Stimulated activated CD4-positive, alpha-beta T cell treated with anti-CD3 and anti-CD28 coated beads, Interleukin-15, amount 100 ng/mL, for 24 hours (primary cell): ENCODE measurements around the gene IL3RA.
"Not testable (repeated sequence)": the region's sequence is repeated elsewhere in the genome, so short reads cannot be mapped to it uniquely, and the experiment has no call there.

Experiments used
- DNase-seq: peaks from one replicate; pipeline ENCODE4 v3.0.0-alpha.2; 2020

The IL3RA gene

DNA sequence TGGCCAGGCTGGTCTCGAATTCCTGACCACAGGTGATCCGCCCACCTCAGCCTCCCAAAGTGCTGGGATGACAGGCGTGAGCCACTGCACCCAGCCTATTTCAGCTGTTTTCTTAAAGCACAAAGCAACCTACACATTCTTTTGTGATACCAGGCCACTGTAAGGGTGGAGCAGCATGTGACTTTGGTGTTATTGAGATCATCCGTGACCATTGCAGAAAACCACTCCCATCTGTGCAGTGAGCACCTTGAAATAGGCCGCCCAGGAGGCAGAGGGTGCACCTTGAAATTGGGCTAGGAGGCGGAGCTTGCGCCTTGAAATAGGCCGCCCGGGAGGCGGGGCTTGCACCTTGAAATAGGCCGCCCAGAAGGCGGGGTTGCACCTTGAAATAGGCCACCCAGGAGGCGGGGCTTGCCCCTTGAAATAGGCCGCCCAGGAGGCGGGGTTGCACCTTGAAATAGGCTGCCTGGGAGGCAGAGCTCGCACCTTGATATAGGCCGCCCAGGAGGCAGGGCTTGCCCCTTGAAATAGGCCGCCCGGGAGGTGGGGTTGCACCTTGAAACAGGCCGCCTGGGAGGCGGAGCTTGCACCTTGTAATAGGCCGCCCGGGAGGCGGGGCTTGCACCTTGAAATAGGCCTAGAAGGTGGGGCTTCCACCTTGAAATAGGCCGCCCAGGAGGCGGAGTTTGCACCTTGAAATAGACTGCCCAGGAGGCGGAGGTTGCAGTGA, 64.3 kb downstream of the IL3RA start:
- DNase-seq: peak; percentile 28

- peak; percentile 4 for DNase-seq
Observed at GRCh38 chrX:1401611-1402430, 65.2 kb downstream of the IL3RA start.

GRCh38 chrX:1403228-1403627, 66.6 kb downstream of the IL3RA start:
- no peak for DNase-seq

GRCh38 chrX:1403867-1404266, 67.3 kb downstream of the IL3RA start:
- DNase-seq: not testable (repeated sequence)

DNA sequence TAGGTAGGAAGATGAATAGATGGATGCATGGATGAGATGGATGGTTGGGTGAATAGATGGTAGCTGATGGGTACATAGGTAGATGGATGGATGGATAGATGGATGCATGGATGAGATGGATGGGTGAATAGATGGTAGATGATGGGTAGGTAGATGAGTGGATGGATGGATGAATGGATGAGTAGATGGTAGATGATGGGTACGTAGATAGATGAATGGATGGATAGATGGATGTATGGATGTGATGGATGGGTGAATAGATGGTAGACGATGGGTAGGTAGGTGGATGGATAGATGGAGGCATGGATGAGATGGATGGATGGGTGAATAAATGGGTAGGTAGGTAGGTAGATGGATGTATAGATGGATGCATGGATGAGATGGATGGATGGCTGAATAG, 69.2 kb downstream of the IL3RA start:
- not testable (repeated sequence) for DNase-seq

- no peak for DNase-seq
Observed at GRCh38 chrX:1407035-1407434, 70.5 kb downstream of the IL3RA start.

DNA sequence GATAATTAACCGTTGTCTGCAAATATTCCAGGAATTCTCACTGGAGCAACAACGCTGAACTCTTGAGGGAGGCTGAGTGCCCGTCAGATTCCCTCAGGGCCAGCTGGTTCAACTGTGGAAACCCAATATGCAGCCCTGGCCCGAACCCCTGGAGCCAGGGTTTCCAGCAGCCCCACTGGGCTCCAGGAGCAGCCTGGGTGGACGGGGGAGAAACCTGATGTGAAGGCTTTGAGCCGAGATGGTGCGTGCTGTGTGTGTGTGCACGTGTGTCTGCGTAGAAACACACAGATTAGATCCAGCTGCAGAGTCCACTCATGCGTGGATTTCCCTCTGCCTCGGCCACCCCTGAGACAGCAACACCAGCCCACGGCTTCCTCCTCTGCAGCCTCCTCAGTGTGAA, 74.7 kb downstream of the IL3RA start:
- DNase-seq: no peak

DNA sequence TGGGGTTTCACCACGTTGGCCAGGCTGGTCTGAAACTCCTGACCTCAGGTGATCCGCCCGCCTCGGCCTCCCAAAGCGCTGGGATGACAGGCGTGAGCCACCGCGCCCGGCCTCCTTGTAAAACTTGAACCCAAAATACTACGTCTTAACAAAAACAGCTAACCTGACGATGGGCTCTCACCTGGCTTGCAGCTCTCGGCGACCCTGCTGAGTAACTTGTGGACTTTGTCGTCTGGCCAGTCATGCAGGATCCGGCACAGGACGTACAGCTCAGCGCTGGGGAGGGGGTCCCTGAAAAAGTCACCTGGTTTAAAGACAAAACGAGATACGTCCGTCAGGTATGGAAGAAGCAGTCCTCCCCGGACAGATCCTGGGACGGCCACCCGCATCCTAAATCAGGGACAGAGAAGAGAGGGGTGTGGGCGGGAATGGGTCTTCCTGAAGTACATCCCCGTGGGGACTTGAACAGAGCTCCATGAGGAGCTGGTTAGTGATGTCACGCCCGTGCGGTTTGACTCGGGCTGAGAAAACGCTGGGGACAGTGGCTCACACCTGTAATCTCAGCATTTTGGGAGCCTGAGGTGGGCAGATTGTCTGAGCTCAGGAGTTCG, 76.1 kb downstream of the IL3RA start:
- no peak for DNase-seq

GRCh38 chrX:1416327-1416784, 79.8 kb downstream of the IL3RA start:
- no peak for DNase-seq

GRCh38 chrX:1416965-1417760, 80.6 kb downstream of the IL3RA start:
- DNase-seq: no peak

DNA sequence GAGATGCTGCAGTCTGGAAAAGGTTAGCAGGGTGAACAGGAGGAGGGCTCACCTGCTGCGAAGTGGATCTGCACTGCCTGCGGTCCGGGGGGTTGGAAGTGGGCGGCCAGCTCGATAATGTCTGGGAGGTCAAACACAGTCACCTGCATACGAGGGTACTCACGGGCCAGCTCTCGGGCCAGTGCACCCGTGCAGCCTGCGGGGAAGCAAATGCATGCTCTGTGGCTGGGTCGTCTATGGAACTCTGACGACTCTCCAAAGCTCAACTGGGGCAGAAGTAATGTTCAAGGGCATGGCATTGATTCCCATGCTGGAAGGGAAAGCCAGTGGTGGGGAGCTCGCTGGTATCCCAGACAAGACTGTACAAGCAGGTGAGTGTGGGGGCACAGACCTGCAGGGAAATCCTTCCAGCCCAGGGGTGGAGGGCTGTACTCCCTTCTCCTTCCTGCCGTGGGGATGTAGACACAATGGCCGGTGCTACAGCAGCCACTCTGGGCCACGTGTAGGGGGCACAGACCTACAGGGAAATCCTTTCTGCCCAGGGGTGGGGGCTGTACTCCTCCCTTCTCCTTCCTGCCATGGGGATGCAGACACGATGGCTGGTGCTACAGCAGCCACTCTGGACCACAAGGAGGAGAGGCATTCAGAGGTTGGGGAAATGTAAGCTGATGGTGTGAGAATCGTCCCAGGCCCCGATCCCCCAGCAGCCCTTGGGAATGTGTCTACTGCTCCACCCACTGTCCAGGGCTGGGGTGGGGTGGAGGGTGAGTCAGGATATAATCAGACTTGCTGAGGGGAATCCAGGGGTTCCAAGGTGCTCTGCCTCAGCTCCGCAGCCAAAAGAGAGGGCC, 81.6 kb downstream of the IL3RA start:
- DNase-seq: no peak

- no peak for DNase-seq
Observed at GRCh38 chrX:1418901-1419544, 82.4 kb downstream of the IL3RA start.

DNA sequence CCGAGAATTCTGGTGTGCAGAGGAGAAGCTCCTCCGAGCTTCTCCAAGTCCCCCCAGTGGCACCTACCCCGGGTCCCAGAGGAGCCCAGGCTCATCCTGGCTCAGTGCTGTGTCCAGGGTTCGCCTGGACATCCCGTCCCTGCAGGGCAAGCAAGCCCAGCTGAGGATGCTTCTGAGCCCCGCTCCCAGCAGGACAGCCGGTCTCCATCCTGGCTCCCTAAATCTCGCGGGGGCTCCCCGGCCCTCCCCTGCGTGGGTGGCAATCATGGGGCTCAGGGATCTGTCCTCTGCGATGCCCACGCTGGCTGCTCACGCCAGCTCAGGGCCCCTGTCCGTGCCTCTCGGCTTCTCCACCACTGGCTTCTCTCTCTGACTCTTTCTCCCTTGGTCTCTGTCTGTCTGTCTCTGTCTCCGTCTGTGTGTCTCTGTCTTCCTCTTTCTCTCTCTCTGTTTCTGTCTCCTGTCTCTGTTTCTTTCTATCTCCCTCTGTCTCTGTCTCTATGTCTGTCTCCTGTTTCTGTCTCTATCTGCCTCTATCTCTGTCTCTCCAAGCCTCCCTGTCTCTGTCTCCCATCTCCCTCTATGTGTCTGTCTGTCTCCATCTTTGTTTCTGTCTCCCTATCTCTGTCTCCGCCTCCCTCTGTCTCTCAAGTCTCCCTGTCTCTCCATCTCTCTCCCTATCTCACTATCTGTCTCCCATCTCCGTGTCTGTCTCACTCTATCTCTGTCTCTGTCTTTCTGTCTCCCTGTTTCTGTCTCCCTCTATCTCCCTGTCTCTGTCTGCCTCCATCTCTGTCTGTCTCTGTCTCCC, 83.2 kb downstream of the IL3RA start:
- DNase-seq: no peak

DNA sequence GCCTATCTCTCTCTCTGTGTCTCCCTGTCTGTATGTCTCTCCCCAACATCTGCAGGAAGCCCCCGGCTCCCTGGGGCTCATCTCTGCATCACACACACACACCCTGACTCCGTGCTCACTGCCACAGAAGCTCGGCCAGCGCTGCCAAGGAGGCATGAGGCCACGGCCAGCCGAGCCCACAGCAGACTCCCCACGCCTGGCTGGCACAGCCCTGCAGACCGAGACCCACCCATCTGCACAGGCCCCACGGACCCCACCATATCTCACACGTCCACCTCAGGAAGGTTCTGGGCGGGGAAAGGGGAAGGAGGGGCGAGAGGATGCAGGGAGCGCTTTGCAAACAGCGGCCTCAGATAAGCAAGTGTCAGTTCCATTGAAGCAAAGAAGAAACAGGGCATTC, 83.8 kb downstream of the IL3RA start:
- DNase-seq: no peak

- no peak for DNase-seq
Observed at GRCh38 chrX:1421433-1422134, 85.0 kb downstream of the IL3RA start.

GRCh38 chrX:1422135-1422465, 85.5 kb downstream of the IL3RA start:
- DNase-seq: no peak

DNA sequence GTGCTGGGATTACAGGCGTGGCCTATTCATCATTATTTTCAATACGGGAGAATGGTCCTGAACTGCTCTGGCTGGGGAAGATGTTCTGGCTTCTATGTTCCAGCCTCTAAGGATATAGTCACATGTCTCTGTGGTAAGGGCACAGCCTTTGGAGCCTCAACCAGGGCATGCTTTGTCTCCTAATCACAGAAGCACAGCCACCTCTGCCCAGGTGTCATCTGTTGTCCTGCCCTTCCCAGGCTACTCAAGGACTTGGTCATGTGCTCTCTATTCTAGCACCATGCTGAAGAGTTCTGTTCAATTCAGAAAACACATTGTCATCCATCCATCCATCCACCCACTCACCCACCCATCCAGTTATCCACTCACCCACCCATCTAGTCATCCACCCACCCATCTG, 86.6 kb downstream of the IL3RA start:
- DNase-seq: no peak

DNA sequence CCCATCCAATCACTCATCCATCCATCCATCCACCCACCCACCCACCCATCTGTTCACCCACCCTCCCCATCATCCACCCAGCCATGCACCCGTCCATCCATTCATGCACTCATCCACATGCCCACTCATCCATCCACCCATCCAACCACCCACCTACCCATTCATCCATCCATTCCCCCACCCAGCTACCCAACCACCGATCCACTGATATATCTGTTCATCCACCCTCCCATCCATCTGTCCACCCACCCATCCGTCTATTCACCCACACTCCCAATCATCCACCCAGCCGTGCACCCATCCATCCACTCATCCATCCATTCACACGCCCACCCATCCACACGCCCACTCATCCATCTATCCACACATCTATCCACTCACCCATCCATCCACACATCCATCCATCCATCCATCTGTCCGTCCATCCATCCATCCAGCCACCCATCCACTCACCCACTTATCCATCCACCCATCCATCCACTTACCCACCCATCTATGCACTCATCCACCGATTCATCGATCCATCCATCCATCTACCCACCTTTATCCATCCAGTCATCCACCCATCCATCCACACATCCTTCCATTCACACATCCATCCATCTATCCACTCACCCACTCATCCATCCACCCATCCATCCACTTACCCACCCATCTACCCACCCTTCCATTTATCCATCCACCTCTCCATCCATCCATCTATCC, 87.7 kb downstream of the IL3RA start:
- DNase-seq: no peak

GRCh38 chrX:1425381-1425780, 88.8 kb downstream of the IL3RA start:
- DNase-seq: no peak
